MCF 10A (cell line): ENCODE data around the gene TTC33. TPM values are rescaled to one million over a fixed set of nuclear protein-coding genes. Genes with fewer than 3 reads are reported as not detected.

Experiments
- BruUV-seq: library from RNA; stranded (reverse); fragments of 400-500 nt; replicated peaks from 2 replicates; lab custom pipeline; 2021; lab: Mats Ljungman, UMichigan
- CTCF ChIA-PET: fragments of 300-600 bp; sonication (Branson Sonifier 250); formaldehyde crosslinking; extraction: SDS; loops from one replicate; lab custom pipeline; 2021; ENCODE audit warnings: antibody characterized with exemption, inconsistent platforms; lab: Yijun Ruan, JAX
- POLR2A ChIA-PET: fragments of 300-600, 350-650 bp; sonication (Branson Sonifier 250); formaldehyde crosslinking; extraction: SDS; loops from one replicate; lab custom pipeline; 2020; ENCODE audit warnings: antibody characterized with exemption, inconsistent platforms; lab: Yijun Ruan, JAX
- DNase-seq: peaks from one replicate; pipeline ENCODE4 v3.0.0-alpha.2; 2018; ENCODE audit not compliant: unreplicated experiment
- H3K27ac Mint-ChIP-seq: one replicate; pipeline ENCODE4 v1.8.0; 2022; ENCODE audit warnings: mild to moderate bottlenecking, low read depth, mixed read lengths; ENCODE audit not compliant: unreplicated experiment
- H3K27me3 Mint-ChIP-seq: one replicate; pipeline ENCODE4 v1.8.0; 2022; ENCODE audit warnings: mixed read lengths; ENCODE audit not compliant: insufficient read depth, unreplicated experiment
- H3K36me3 Mint-ChIP-seq: one replicate; pipeline ENCODE4 v1.8.0; 2022; ENCODE audit warnings: mild to moderate bottlenecking, moderate library complexity, mixed read lengths; ENCODE audit not compliant: insufficient read depth, unreplicated experiment
- H3K4me1 Mint-ChIP-seq: one replicate; pipeline ENCODE4 v1.8.0; 2022; ENCODE audit warnings: mixed read lengths; ENCODE audit not compliant: insufficient read depth, unreplicated experiment
- H3K4me3 Mint-ChIP-seq: one replicate; pipeline ENCODE4 v1.8.0; 2022; ENCODE audit warnings: mild to moderate bottlenecking, moderate library complexity, mixed read lengths; ENCODE audit not compliant: unreplicated experiment
- H3K9me3 Mint-ChIP-seq: one replicate; pipeline ENCODE4 v1.8.0; 2022; ENCODE audit warnings: mixed read lengths; ENCODE audit not compliant: unreplicated experiment
- intact Hi-C: fragments of 100-400 bp; cut with micrococcal nuclease; formaldehyde crosslinking; loops from 2 replicates; pipeline ENCODE4 v1.14.1; 2022
- total RNA-seq: library from RNA; stranded (reverse); gene quantifications from 2 replicates; pipeline ENCODE4 v1.2.3, GENCODE V29; 2022
- TF ChIP-seq, protein P1 (sequence below): fragments of 200-600 bp; IDR thresholded peaks from one replicate; pipeline ENCODE4 v1.8.0; 2022; ENCODE audit warnings: antibody characterized with exemption, mild to moderate bottlenecking; ENCODE audit not compliant: unreplicated experiment

The TTC33 gene
- total RNA-seq, 1 experiment from 2014 or later, result 13.3 TPM

DNA sequence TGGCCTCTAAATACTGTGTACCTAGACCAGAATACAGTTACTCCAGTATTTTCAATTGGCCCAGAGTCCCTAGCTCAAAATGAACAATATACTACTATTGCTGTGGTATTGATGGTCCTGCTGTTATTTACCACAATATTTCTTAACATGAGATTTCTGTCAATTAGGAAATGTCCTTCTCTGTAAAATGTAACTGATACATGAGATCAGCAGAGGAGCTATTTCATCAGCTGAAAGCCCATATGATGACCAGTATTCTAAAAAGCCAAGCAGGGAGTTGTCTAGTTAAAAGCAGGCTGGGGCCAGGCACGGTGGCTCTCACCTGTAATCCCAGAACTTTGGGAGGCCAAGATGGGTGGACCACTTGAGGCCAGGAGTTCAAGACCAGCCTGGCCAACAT lies 263.7 kb downstream of the TTC33 start:
- ChIA-PET CTCF (interaction anchor here (1.6 kb wide), 1 partner anchor 9 kb away, joined by 3 read pairs; no protein-coding TSS in a partner anchor), POLR2A (no interaction called here)
- Mint-ChIP-seq H3K27ac (no peak overlapping the region), H3K4me3 (no peak overlapping the region), H3K27me3 (no peaks in the 10 kb centered on the region), H3K9me3 (no peaks in the 10 kb centered on the region), H3K4me1 (peaks cover 13% of the 10 kb centered on the region), H3K36me3 (no peaks in the 10 kb centered on the region)
- intact Hi-C loops, result no loop called here
- BruUV-seq, result no TSS peak
- TF ChIP-seq, protein P1, sequence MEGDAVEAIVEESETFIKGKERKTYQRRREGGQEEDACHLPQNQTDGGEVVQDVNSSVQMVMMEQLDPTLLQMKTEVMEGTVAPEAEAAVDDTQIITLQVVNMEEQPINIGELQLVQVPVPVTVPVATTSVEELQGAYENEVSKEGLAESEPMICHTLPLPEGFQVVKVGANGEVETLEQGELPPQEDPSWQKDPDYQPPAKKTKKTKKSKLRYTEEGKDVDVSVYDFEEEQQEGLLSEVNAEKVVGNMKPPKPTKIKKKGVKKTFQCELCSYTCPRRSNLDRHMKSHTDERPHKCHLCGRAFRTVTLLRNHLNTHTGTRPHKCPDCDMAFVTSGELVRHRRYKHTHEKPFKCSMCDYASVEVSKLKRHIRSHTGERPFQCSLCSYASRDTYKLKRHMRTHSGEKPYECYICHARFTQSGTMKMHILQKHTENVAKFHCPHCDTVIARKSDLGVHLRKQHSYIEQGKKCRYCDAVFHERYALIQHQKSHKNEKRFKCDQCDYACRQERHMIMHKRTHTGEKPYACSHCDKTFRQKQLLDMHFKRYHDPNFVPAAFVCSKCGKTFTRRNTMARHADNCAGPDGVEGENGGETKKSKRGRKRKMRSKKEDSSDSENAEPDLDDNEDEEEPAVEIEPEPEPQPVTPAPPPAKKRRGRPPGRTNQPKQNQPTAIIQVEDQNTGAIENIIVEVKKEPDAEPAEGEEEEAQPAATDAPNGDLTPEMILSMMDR, result no peak
- no peak for DNase-seq

DNA sequence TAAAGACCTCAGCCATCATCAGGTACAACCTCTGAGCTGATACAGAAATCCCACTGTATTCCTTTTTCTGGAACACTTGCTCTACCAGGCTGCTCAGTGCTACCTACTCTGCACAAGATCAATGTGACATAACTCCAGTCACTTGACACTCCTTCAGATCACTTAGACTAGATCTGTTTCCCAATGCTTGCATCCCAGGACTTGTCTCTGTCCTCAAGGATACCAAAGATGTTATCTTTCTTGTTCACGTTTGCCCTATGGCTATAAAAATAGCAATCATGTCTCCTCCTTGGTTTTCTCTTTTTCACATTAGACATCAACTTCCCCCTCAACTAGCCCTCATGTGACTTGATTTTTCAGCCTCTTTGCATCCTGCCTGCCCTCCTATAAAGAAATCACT lies 264.1 kb downstream of the TTC33 start:
- CTCF ChIA-PET, result interaction anchor here (1.6 kb wide), 1 partner anchor 9 kb away, joined by 3 read pairs; no protein-coding TSS in a partner anchor
- POLR2A ChIA-PET, result interaction anchor here (0.9 kb wide), 1 partner anchor 189 kb away, joined by 3 read pairs; no protein-coding TSS in a partner anchor
- Mint-ChIP-seq H3K27me3 (no peaks in the 10 kb centered on the region), H3K9me3 (no peaks in the 10 kb centered on the region), H3K4me1 (peaks cover 17% of the 10 kb centered on the region), H3K4me3 (no peak overlapping the region), H3K27ac (no peak overlapping the region), H3K36me3 (no peaks in the 10 kb centered on the region)
- BruUV-seq, result no TSS peak
- TF ChIP-seq, protein P1, result no peak
- intact Hi-C loops, result no loop called here
- no peak for DNase-seq

DNA sequence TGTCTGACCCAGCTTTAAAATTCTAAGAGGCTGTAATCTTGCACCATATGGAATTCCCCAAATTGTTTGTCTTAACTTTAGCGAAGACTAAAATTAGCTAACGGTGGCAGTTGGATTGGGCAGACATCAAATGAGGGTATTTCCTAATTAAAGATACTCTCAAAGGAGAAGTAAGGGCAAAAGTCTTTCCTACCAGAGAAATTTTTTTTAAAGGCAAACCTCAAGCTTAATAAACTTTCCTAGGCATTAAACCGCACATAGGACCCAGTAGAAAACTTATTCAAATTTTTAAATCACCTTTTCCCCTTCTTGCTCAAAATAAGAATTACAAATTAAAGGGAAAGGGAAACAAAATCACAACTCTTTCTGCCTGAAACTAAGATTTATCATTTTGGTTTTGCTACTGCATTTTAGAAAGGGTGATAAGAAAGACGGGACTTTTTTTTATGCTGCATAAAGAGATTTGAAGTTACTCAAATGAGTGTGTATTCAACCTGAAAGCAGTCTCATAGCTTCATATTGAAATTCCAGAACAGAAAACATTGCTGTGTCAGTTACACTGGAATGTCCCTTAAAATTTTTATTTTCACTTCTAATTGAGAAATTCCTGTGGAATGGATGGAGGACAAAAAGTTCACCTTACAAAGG lies 265.2 kb downstream of the TTC33 start:
- Mint-ChIP-seq H3K4me1 (peaks cover 19% of the 10 kb centered on the region), H3K27ac (no peak overlapping the region), H3K9me3 (no peaks in the 10 kb centered on the region), H3K27me3 (no peaks in the 10 kb centered on the region), H3K36me3 (no peaks in the 10 kb centered on the region), H3K4me3 (no peak overlapping the region)
- CTCF ChIA-PET, result no interaction called here
- TF ChIP-seq, protein P1, result no peak
- intact Hi-C loops, result no loop called here
- DNase-seq, result no peak
- BruUV-seq, result no TSS peak
- POLR2A ChIA-PET, result interaction anchor here (0.7 to 0.9 kb wide), 2 partner anchors 190 to 597 kb away, joined by 3 read pairs; no protein-coding TSS in a partner anchor

DNA sequence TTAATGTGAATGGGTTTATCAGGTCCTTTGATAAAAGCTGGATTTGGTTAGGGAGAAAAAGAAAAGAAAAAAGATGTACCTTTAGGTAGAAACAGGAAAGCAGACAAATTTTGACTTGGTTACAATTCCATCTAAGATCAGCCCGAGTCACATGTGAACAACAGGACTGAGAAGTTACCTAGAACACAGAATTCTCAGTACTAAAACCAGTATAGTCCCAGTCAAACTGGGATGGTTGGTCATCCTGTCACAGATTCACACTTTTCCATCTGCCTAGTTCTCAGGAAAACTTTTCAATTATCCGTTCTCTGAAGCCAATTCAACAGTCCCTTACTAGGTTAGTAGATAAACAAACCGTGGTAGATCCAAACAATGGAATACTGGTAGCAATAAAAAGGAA lies 266.3 kb downstream of the TTC33 start:
- ChIA-PET CTCF (interaction anchor here (0.6 to 1.1 kb wide), 2 partner anchors 24 to 770 kb away, joined by 3 read pairs; no protein-coding TSS in a partner anchor), POLR2A (no interaction called here)
- DNase-seq, result no peak
- intact Hi-C loops, result no loop called here
- TF ChIP-seq, protein P1, result no peak
- Mint-ChIP-seq H3K9me3 (no peaks in the 10 kb centered on the region), H3K27me3 (no peaks in the 10 kb centered on the region), H3K27ac (no peak overlapping the region), H3K4me1 (peaks cover 19% of the 10 kb centered on the region), H3K36me3 (no peaks in the 10 kb centered on the region), H3K4me3 (no peak overlapping the region)
- no TSS peak for BruUV-seq
